Measurements from ENCODE around the gene NEURL3.

DNA sequence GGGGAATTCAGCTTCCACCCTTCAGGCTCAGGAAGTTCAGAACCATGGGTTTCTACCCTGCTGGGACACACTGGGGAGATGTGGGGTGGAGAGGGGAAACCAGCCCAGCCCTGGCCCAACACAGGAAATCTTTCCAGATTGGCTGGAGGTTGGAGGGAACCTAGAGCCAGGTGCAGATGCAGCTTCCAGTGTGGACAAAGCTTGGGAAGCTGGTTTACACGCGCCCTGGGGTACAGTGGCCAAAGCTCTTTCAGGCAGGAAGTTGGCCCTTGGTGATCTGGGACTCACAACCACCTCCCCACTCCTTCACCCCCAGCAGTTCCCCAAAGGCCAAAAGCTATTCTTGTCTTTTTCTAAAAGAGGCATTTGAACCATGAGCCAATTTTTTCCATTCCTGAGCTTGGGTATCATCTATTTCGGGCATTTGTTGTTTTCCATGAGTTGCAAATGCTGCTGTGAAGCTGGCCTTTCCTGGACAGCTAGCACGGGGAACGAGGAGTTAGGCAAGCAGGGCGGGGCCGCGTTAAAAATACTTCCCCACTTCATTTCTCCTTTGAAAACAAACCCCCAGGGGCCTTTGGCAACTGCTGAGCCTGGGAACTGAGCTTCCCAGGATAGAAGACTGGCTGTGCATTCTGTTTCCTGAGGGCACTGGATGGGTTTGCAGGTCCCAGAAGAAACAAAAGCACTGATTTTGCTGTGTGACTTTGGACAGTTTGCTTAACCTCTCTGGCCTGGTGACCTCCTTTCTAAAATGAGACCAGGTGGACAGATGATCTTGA lies 28.3 kb upstream of the NEURL3 start:
- TF ChIP-seq POLR2A (IDR thresholded peaks at IDR 0.05; ENCODE audit: low read depth, low read length) (no peak), POLR2AphosphoS5 (IDR thresholded peaks at IDR 0.05; ENCODE audit: low read depth, low read length) (no peak), POU2F2 (IDR thresholded peaks at IDR 0.05; ENCODE audit: low read depth, low read length) (no peak)

Data from GM12891 (cell line).